H1 (cell line): ENCODE results near the gene CCDC102A. TPM values are rescaled to one million over a fixed set of nuclear protein-coding genes. Genes with fewer than 3 reads are reported as not detected.
"Not testable (repeated sequence)": the region's sequence is repeated elsewhere in the genome, so short reads cannot be mapped to it uniquely, and the experiment has no call there.

Source experiments
- CTCF ChIA-PET: fragments of 300-600 bp; sonication (Branson Sonifier 250); formaldehyde crosslinking; loops from one replicate; lab custom pipeline; 2021; ENCODE audit not compliant: partially characterized antibody; lab: Charles Lee
- POLR2A ChIA-PET: fragments of 300-600 bp; sonication (Branson Sonifier 250); formaldehyde crosslinking; loops from one replicate; lab custom pipeline; 2021; ENCODE audit warnings: inconsistent platforms; ENCODE audit not compliant: partially characterized antibody; lab: Charles Lee
- DNase-seq, 2 experiments: peaks; one replicate each; pipeline versions ENCODE4 v3.0.0 to v3.0.0-alpha.2; 2010 to 2022; ENCODE audit warnings: low spot score in 2 of 2, low read depth in 1 of 2, mixed read lengths in 1 of 2
- FAIRE-seq: peaks from 2 replicates; lab custom pipeline; 2011; peaks lifted over from hg19 to GRCh38; lab: Jason Lieb, UNC
- H2AFZ ChIP-seq: 2 replicates; pipeline ENCODE4 v1.8.1; 2012; ENCODE audit warnings: low read length, inconsistent platforms
- H2AK5ac ChIP-seq: 2 replicates; pipeline ENCODE4 v1.6.1; 2013; ENCODE audit warnings: low read depth, low read length
- H2BK120ac ChIP-seq: replicated peaks from 2 replicates; pipeline ENCODE3; 2013; ENCODE audit warnings: low read depth, low read length, inconsistent platforms
- H2BK12ac ChIP-seq: 2 replicates; pipeline ENCODE4 v1.6.1; 2013; ENCODE audit warnings: low read depth, low read length
- H2BK15ac ChIP-seq: 2 replicates; pipeline ENCODE4 v1.6.1; 2013; ENCODE audit warnings: low read length
- H2BK20ac ChIP-seq: 2 replicates; pipeline ENCODE4 v1.6.1; 2013; ENCODE audit warnings: low read length
- H2BK5ac ChIP-seq: 2 replicates; pipeline ENCODE4 v1.6.1; 2013; ENCODE audit warnings: low read depth, low read length
- H3K14ac ChIP-seq: 2 replicates; pipeline ENCODE4 v1.6.1; 2013; ENCODE audit warnings: inconsistent platforms; ENCODE audit not compliant: insufficient read length
- H3K18ac ChIP-seq: 2 replicates; pipeline ENCODE4 v1.6.1; 2013; ENCODE audit warnings: low read length; ENCODE audit errors: extremely low read depth
- H3K23ac ChIP-seq: 2 replicates; pipeline ENCODE4 v1.6.1; 2013; ENCODE audit warnings: inconsistent platforms; ENCODE audit not compliant: insufficient read length
- H3K23me2 ChIP-seq: 2 replicates; pipeline ENCODE4 v1.6.1; 2013; ENCODE audit warnings: low read depth, low read length
- H3K27ac ChIP-seq: 2 replicates; pipeline ENCODE4 v1.6.1; 2011; ENCODE audit warnings: low read depth, low read length, inconsistent platforms
- H3K27me3 ChIP-seq, 4 experiments: replicated peaks in 1 of 4; 1 replicate in 1 of 4; 2 replicates in 3 of 4; pipeline versions ENCODE4 v1.6.1 to v1.8.1; 2011 to 2013; ENCODE audit warnings: low read length in 3 of 4, mild to moderate bottlenecking in 3 of 4, inconsistent platforms in 2 of 4, mixed read lengths in 2 of 4, moderate library complexity in 1 of 4; ENCODE audit not compliant: control insufficient read depth in 3 of 4, insufficient read depth in 3 of 4; ENCODE audit errors: extremely low read depth in 1 of 4
- H3K36me3 ChIP-seq, 4 experiments: 2 replicates each; pipeline versions ENCODE4 v1.6.1 to v1.8.1; 2011 to 2013; ENCODE audit warnings: mild to moderate bottlenecking in 4 of 4, low read length in 3 of 4, moderate library complexity in 2 of 4, control low read depth in 1 of 4, inconsistent platforms in 1 of 4; ENCODE audit not compliant: insufficient read depth in 4 of 4, control insufficient read depth in 2 of 4
- H3K4ac ChIP-seq: replicated peaks from 2 replicates; pipeline ENCODE3; 2013; ENCODE audit warnings: low read length, low read depth, mixed read lengths, inconsistent platforms; ENCODE audit not compliant: insufficient read length
- H3K4me1 ChIP-seq, 4 experiments: replicated peaks in 1 of 4; 1 replicate in 1 of 4; 2 replicates in 3 of 4; pipeline versions ENCODE4 v1.6.1 to v1.8.1; 2011 to 2013; ENCODE audit warnings: low read length in 3 of 4, inconsistent platforms in 2 of 4, mixed read lengths in 1 of 4; ENCODE audit not compliant: insufficient read depth in 4 of 4, control insufficient read depth in 3 of 4
- H3K4me2 ChIP-seq, 2 experiments: 2 replicates each; pipeline versions ENCODE4 v1.6.1 to v1.8.1; 2011 to 2013; ENCODE audit warnings: low read depth in 2 of 2, low read length in 2 of 2, control low read depth in 1 of 2, inconsistent platforms in 1 of 2, mild to moderate bottlenecking in 1 of 2; ENCODE audit not compliant: insufficient read depth in 1 of 2
- H3K4me3 ChIP-seq, 4 experiments: fragments of 200-600, 300-600 bp in 1 of 4; sonication (generic), shearing (Covaris generic), sonication (Bioruptor Twin) in 1 of 4; 2 replicates each; pipeline versions ENCODE4 v1.5.1 to v1.8.1; 2011 to 2016; ENCODE audit warnings: low read length in 4 of 4, low read depth in 3 of 4, control low read depth in 2 of 4, inconsistent platforms in 2 of 4, mild to moderate bottlenecking in 2 of 4, mixed read lengths in 1 of 4, moderate library complexity in 1 of 4; ENCODE audit not compliant: insufficient read depth in 2 of 4; ENCODE audit errors: extremely low read depth in 1 of 4
- H3K56ac ChIP-seq: replicated peaks from 2 replicates; pipeline ENCODE3; 2013; ENCODE audit warnings: low read depth, mild to moderate bottlenecking, mixed read lengths, low read length, inconsistent platforms; ENCODE audit not compliant: insufficient read length
- H3K79me1 ChIP-seq: 2 replicates; pipeline ENCODE4 v1.6.1; 2013; ENCODE audit warnings: low read depth, low read length, control low read depth
- H3K79me2 ChIP-seq, 2 experiments: 2 replicates each; pipeline versions ENCODE4 v1.6.1 to v1.8.1; 2012 to 2013; ENCODE audit warnings: low read length in 2 of 2, mild to moderate bottlenecking in 2 of 2, inconsistent platforms in 1 of 2; ENCODE audit not compliant: insufficient read depth in 2 of 2, control insufficient read depth in 1 of 2
- H3K9ac ChIP-seq, 4 experiments: replicated peaks in 1 of 4; 1 replicate in 1 of 4; 2 replicates in 3 of 4; pipeline versions ENCODE4 v1.6.1 to v1.8.1; 2011 to 2013; ENCODE audit warnings: low read depth in 3 of 4, low read length in 3 of 4, control low read depth in 2 of 4, mild to moderate bottlenecking in 2 of 4, moderate library complexity in 2 of 4, inconsistent platforms in 1 of 4; ENCODE audit errors: extremely low read depth in 1 of 4
- H3K9me3 ChIP-seq, 2 experiments: 2 replicates each; pipeline versions ENCODE4 v1.6.1 to v1.8.1; 2012 to 2013; ENCODE audit warnings: mild to moderate bottlenecking in 2 of 2, moderate library complexity in 2 of 2, control low read depth in 1 of 2, inconsistent platforms in 1 of 2, low read depth in 1 of 2, low read length in 1 of 2, mixed read lengths in 1 of 2; ENCODE audit not compliant: insufficient read depth in 2 of 2
- H4K20me1 ChIP-seq, 2 experiments: replicated peaks in 1 of 2; 2 replicates each; pipeline versions ENCODE3 to v1.8.1; 2011 to 2013; ENCODE audit warnings: inconsistent platforms in 2 of 2, low read length in 2 of 2, mild to moderate bottlenecking in 1 of 2; ENCODE audit not compliant: insufficient read depth in 2 of 2, control insufficient read depth in 1 of 2
- H4K5ac ChIP-seq: 2 replicates; pipeline ENCODE4 v1.6.1; 2013; ENCODE audit warnings: low read length, low read depth, mixed read lengths, inconsistent platforms; ENCODE audit not compliant: insufficient read length
- H4K8ac ChIP-seq: 2 replicates; pipeline ENCODE4 v1.8.0; 2013; ENCODE audit warnings: mild to moderate bottlenecking, moderate library complexity, low read length, inconsistent platforms; ENCODE audit not compliant: insufficient read depth; ENCODE audit errors: extremely low read depth
- H4K91ac ChIP-seq: replicated peaks from 2 replicates; pipeline ENCODE3; 2013; ENCODE audit warnings: low read length, mixed read lengths, inconsistent platforms; ENCODE audit not compliant: insufficient read length
- EP300 ChIP-seq, 2 experiments: IDR thresholded peaks; 1 replicate in 1 of 2; 2 replicates in 1 of 2; pipeline ENCODE4 v1.6.1; 2011 to 2012; ENCODE audit warnings: low read depth in 2 of 2, low read length in 2 of 2, mild to moderate bottlenecking in 2 of 2, borderline replicate concordance in 1 of 2, inconsistent platforms in 1 of 2, moderate library complexity in 1 of 2
- NRF1 ChIP-seq: IDR thresholded peaks from 2 replicates; pipeline ENCODE4 v1.6.1; 2011; ENCODE audit warnings: mild to moderate bottlenecking, low read depth, low read length, improper control_type of control experiment
- RAD21 ChIP-seq, 2 experiments: IDR thresholded peaks in 1 of 2; conservative IDR thresholded peaks in 1 of 2; 2 replicates each; pipeline ENCODE4 v1.6.1; 2011; ENCODE audit warnings: low read depth in 2 of 2, low read length in 2 of 2, improper control_type of control experiment in 1 of 2, inconsistent platforms in 1 of 2, mild to moderate bottlenecking in 1 of 2, moderate library complexity in 1 of 2
- WGBS, 2 experiments: shearing (Covaris generic) in 1 of 2; methylation state at CpG; one replicate each; pipeline versions ENCODE4 v1.1.6 to v1.1.7; 2013 to 2015; ENCODE audit warnings: low lambda C conversion rate in 2 of 2, mixed read lengths in 2 of 2, inconsistent platforms in 1 of 2, low coverage in 1 of 2, missing lambda C conversion rate in 1 of 2; ENCODE audit not compliant: insufficient replicate concordance in 2 of 2, insufficient coverage in 1 of 2, insufficient read length in 1 of 2; ENCODE audit errors: extremely low coverage in 1 of 2, missing lambda C conversion rate in 1 of 2; 5-methylcytosine and 5-hydroxymethylcytosine counted together
- polyA plus RNA-seq, 7 experiments: library from polyadenylated mRNA; depleted of rRNA in 3 of 7; stranded (reverse) in 5 of 7; unstranded in 2 of 7; fragments of >200 nt in 5 of 7; fragments of 200-250 nt in 2 of 7; gene quantifications; 1 replicate in 5 of 7; 2 replicates in 1 of 7; 4 replicates in 1 of 7; pipeline versions ENCODE4 v1.2.1 to v1.2.3, GENCODE V29; 2011 to 2013; ENCODE audit warnings: missing spikeins in 2 of 7, mixed read lengths in 2 of 7
- total RNA-seq: library from RNA; stranded (reverse); fragmentation: NEBNext Ultra II Directional; extraction: Animal tissue kit (Norgen Biotek cat#: 25700); gene quantifications from 2 replicates; pipeline ENCODE4 v1.2.1, GENCODE V29; 2021

Gene CCDC102A
- total and polyA plus RNA-seq, 2 of the 8 experiments (the other 6 are each of a cell fraction or from before 2014, with no cell fraction given): 4.0 to 7.5 TPM

DNA sequence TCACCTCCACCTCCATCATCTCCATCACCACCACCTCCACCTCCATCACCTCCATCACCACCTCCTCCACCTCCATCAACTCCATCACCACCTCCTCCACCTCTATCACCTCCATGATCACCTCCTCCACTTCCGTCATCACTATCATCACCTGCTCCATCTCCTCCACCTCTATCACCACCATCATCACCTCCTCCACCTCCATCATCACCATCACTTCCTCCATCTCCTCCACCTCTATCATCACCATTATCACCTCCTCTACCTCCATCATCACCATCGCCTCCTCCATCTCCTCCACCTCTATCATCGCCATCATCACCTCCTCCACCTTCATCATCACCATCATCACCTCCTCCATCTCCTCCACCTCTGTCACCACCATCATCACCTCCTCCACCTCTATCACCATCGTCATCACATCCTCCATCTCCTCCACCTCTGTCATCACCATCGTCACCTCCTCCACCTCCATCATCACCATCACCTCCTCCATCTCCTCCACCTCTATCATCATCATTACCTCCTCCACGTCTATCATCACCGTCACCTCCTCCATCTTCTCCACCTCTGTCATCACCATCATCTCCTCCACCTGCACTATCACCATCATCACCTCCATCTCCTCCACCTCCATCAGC is 33.1 kb upstream of the CCDC102A start (continued):
- TF ChIP-seq RAD21 (IDR thresholded peaks at IDR 0.05 in 1 of 2, conservative IDR thresholded peaks at IDR 0.05 in 1 of 2; ENCODE audit: low read depth in 2 of 2, low read length in 2 of 2) (no peak), EP300 (IDR thresholded peaks at IDR 0.05; ENCODE audit: borderline replicate concordance in 1 of 2, low read depth in 2 of 2, low read length in 2 of 2) (no peak), NRF1 (no peak)

DNA sequence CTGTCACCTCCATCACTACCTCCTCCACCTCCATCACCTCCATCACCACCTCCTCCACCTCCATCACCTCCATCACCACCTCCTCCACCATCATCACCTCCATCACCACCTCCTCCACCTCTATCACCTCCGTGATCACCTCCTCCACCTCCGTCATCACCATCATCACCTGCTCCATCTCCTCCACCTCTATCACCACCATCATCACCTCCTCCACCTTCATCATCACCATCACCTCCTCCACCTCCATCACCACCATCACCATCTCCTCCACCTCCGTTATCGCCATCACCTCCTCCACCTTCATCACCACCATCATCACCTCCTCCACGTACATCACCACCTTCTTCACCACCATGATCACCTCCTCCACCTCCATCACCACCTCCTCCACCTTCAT is 32.4 kb upstream of the CCDC102A start:
- H3K18ac ChIP-seq, H3K23ac ChIP-seq, H3K4me3 ChIP-seq, H2AFZ ChIP-seq, H2BK120ac ChIP-seq, H3K79me2 ChIP-seq, H2AK5ac ChIP-seq, H2BK15ac ChIP-seq, H2BK5ac ChIP-seq, H3K4me1 ChIP-seq, H3K27ac ChIP-seq, H3K9ac ChIP-seq, H2BK20ac ChIP-seq, POLR2A ChIA-PET, H3K27me3 ChIP-seq, H2BK12ac ChIP-seq, H3K4ac ChIP-seq, H4K91ac ChIP-seq, H3K14ac ChIP-seq, H3K9me3 ChIP-seq, H3K79me1 ChIP-seq, H3K4me2 ChIP-seq, FAIRE-seq, DNase-seq, H3K56ac ChIP-seq, H4K5ac ChIP-seq, H4K8ac ChIP-seq, CTCF ChIA-PET, H4K20me1 ChIP-seq: not testable (repeated sequence)
- H3K23me2 ChIP-seq: peaks cover 19% of the 10 kb centered on the region; the same call in 1 of the 2 replicates
- H3K36me3 ChIP-seq: peaks cover 0 to 23% (median 11%) of the 10 kb centered on the region in 4 experiments; a peak in 4 of 8 replicates
- 81% methylated on average over 5 of the region's 5 CpGs; no CpG with 5 or more reads in 1 of the 2 experiments for WGBS, 2 experiments
